Ascending aorta (tissue), 2 donors: ENCODE measurements around the gene OCA2. TPM values are rescaled to one million over a fixed set of nuclear protein-coding genes. Genes with fewer than 3 reads are reported as not detected.

ENCODE experiments used
- DNase-seq, 2 donors: peaks; one replicate each; pipeline ENCODE4 v3.0.0-alpha.2; 2019; ENCODE audit warnings: low spot score in 2 of 2
- H3K27ac ChIP-seq, 2 donors: fragments of 200-600 bp; sonication (generic); one replicate each; pipeline ENCODE4 v1.5.1; 2016 to 2017; ENCODE audit warnings: mild to moderate bottlenecking in 1 of 2
- H3K27me3 ChIP-seq: fragments of 200-600 bp; sonication (generic); one replicate; pipeline ENCODE4 v1.5.1; 2017
- H3K36me3 ChIP-seq, 2 donors: fragments of 200-600 bp; sonication (generic); one replicate each; pipeline ENCODE4 v1.5.1; 2016
- H3K4me1 ChIP-seq, 2 donors: fragments of 200-600 bp; sonication (generic); one replicate each; pipeline ENCODE4 v1.5.1; 2016 to 2017; ENCODE audit warnings: mild to moderate bottlenecking in 1 of 2
- H3K4me3 ChIP-seq, 2 donors: fragments of 200-600 bp; sonication (generic); one replicate each; pipeline ENCODE4 v1.5.1; 2016 to 2017; ENCODE audit warnings: mild to moderate bottlenecking in 1 of 2
- H3K9me3 ChIP-seq, 2 donors: fragments of 200-600 bp; sonication (generic); one replicate each; pipeline ENCODE4 v1.5.1; 2016
- CTCF ChIP-seq, 3 experiments: fragments of 200-600 bp in 2 of 3; fragments of 450-650 bp in 1 of 3; sonication (generic) in 2 of 3; IDR thresholded peaks; one replicate each; pipeline ENCODE4 v1.5.1; 2016 to 2019; ENCODE audit warnings: antibody characterized with exemption in 3 of 3, mild to moderate bottlenecking in 1 of 3, moderate library complexity in 1 of 3
- intact Hi-C: fragments of 100-400 bp; cut with DNase I; formaldehyde crosslinking; loops from one replicate; pipeline ENCODE4 v1.15.1; 2023
- total RNA-seq: library from RNA; depleted of rRNA; stranded (reverse); fragments of >200 nt; gene quantifications from one replicate; pipeline ENCODE4 v1.1.0, GENCODE V29; 2016

OCA2 gene
- total RNA-seq, 1 donor from 2014 or later, result 1.2 TPM

- DNase-seq, result no peak
- Histone ChIP-seq H3K4me3 (no peak overlapping the region), H3K27me3 (no peaks in the 10 kb centered on the region), H3K9me3 (no peaks in the 10 kb centered on the region), H3K4me1 (no peaks in the 10 kb centered on the region), H3K27ac (no peak overlapping the region), H3K36me3 (no peaks in the 10 kb centered on the region)
- TF ChIP-seq CTCF (IDR thresholded peaks at IDR 0.05), result no peak
- intact Hi-C loops, result no loop called here
Measured at GRCh38 chr15:27993996-27994780, 104.9 kb downstream of the OCA2 start.

- Histone ChIP-seq H3K36me3 (peaks cover 0 to 2% of the 10 kb centered on the region in 2 donors), H3K27me3 (no peaks in the 10 kb centered on the region), H3K9me3 (no peaks in the 10 kb centered on the region), H3K4me1 (no peaks in the 10 kb centered on the region), H3K4me3 (no peak overlapping the region), H3K27ac (no peak overlapping the region)
- no peak for DNase-seq
- no peak for TF ChIP-seq CTCF (IDR thresholded peaks at IDR 0.05)
- intact Hi-C loops, result no loop called here
Measured at GRCh38 chr15:27993544-27993943, 105.6 kb downstream of the OCA2 start.

- no peaks in the 10 kb centered on the region for H3K4me1 ChIP-seq
- no peak for DNase-seq
- no peaks in the 10 kb centered on the region for H3K9me3 ChIP-seq
- H3K27me3 ChIP-seq, result no peaks in the 10 kb centered on the region
- intact Hi-C loops, result no loop called here
- no peak overlapping the region for H3K4me3 ChIP-seq
- no peak overlapping the region for H3K27ac ChIP-seq
- H3K36me3 ChIP-seq, result peaks cover 0 to 5% of the 10 kb centered on the region in 2 donors
- TF ChIP-seq CTCF (IDR thresholded peaks at IDR 0.05), result no peak
Measured at GRCh38 chr15:27990521-27991515, 108.3 kb downstream of the OCA2 start.

GRCh38 chr15:27989838-27990237 lies 109.3 kb downstream of the OCA2 start:
- Histone ChIP-seq H3K36me3 (peaks cover 0 to 6% of the 10 kb centered on the region in 2 donors), H3K9me3 (no peaks in the 10 kb centered on the region), H3K4me1 (no peaks in the 10 kb centered on the region), H3K4me3 (no peak overlapping the region), H3K27me3 (no peaks in the 10 kb centered on the region), H3K27ac (no peak overlapping the region)
- no peak for DNase-seq
- TF ChIP-seq CTCF (IDR thresholded peaks at IDR 0.05), result no peak
- intact Hi-C loops, result no loop called here

GRCh38 chr15:27989427-27989826 lies 109.7 kb downstream of the OCA2 start:
- intact Hi-C loops, result no loop called here
- Histone ChIP-seq H3K4me3 (no peak overlapping the region), H3K27ac (no peak overlapping the region), H3K27me3 (no peaks in the 10 kb centered on the region), H3K9me3 (no peaks in the 10 kb centered on the region), H3K36me3 (peaks cover 0 to 8% of the 10 kb centered on the region in 2 donors), H3K4me1 (no peaks in the 10 kb centered on the region)
- no peak for TF ChIP-seq CTCF (IDR thresholded peaks at IDR 0.05)
- DNase-seq, result no peak
